Duodenal mucosa (tissue), 2 donors: ENCODE results near the gene HOXD10.

Experiments
- H3K27ac ChIP-seq: one replicate; pipeline ENCODE4 v1.7.0; 2013; ENCODE audit warnings: low read depth, low read length
- H3K27me3 ChIP-seq, 2 donors: one replicate each; pipeline ENCODE4 v1.7.0; 2013; ENCODE audit warnings: low read length in 2 of 2, control low read depth in 1 of 2; ENCODE audit not compliant: insufficient read depth in 2 of 2, control insufficient read depth in 1 of 2
- H3K36me3 ChIP-seq, 2 donors: one replicate each; pipeline ENCODE4 v1.7.0; 2013; ENCODE audit warnings: low read length in 2 of 2, control low read depth in 1 of 2; ENCODE audit not compliant: insufficient read depth in 2 of 2, control insufficient read depth in 1 of 2
- H3K4me1 ChIP-seq, 2 donors: one replicate each; pipeline ENCODE4 v1.7.0; 2013; ENCODE audit warnings: low read length in 2 of 2, control low read depth in 1 of 2; ENCODE audit not compliant: insufficient read depth in 2 of 2, control insufficient read depth in 1 of 2
- H3K4me3 ChIP-seq, 2 donors: one replicate each; pipeline ENCODE4 v1.7.0; 2013; ENCODE audit warnings: low read length in 2 of 2, low read depth in 1 of 2
- H3K9ac ChIP-seq, 2 donors: one replicate each; pipeline ENCODE4 v1.7.0; 2013; ENCODE audit warnings: low read length in 2 of 2, low read depth in 1 of 2
- H3K9me3 ChIP-seq, 2 donors: one replicate each; pipeline ENCODE4 v1.7.0; 2013; ENCODE audit warnings: low read length in 2 of 2, control low read depth in 1 of 2; ENCODE audit not compliant: control insufficient read depth in 1 of 2

The HOXD10 gene

GRCh38 chr2:176147210-176147799, 30.7 kb downstream of the HOXD10 start:
- H3K9me3 ChIP-seq: no peaks in the 10 kb centered on the region
- no peak overlapping the region for H3K27ac ChIP-seq
- H3K4me3 ChIP-seq: no peak overlapping the region
- H3K4me1 ChIP-seq: no peaks in the 10 kb centered on the region
- no peaks in the 10 kb centered on the region for H3K36me3 ChIP-seq
- H3K9ac ChIP-seq: no peak overlapping the region
- peaks cover 76 to 94% of the 10 kb centered on the region in 2 donors for H3K27me3 ChIP-seq

GRCh38 chr2:176147800-176148496, 31.4 kb downstream of the HOXD10 start:
- Histone ChIP-seq H3K9me3 (no peaks in the 10 kb centered on the region), H3K27ac (no peak overlapping the region), H3K4me3 (no peak overlapping the region), H3K27me3 (peaks cover 77 to 94% of the 10 kb centered on the region in 2 donors), H3K36me3 (no peaks in the 10 kb centered on the region), H3K9ac (no peak overlapping the region), H3K4me1 (no peaks in the 10 kb centered on the region)

GRCh38 chr2:176148751-176149421, 32.3 kb downstream of the HOXD10 start:
- H3K36me3 ChIP-seq: no peaks in the 10 kb centered on the region
- H3K4me3 ChIP-seq: no peak overlapping the region
- H3K4me1 ChIP-seq: no peaks in the 10 kb centered on the region
- H3K9me3 ChIP-seq: no peaks in the 10 kb centered on the region
- H3K27me3 ChIP-seq: peaks cover 75 to 94% of the 10 kb centered on the region in 2 donors
- no peak overlapping the region for H3K27ac ChIP-seq
- H3K9ac ChIP-seq: no peak overlapping the region

GRCh38 chr2:176149481-176149938, 32.9 kb downstream of the HOXD10 start:
- H3K9ac ChIP-seq: no peak overlapping the region
- no peaks in the 10 kb centered on the region for H3K9me3 ChIP-seq
- no peak overlapping the region for H3K4me3 ChIP-seq
- no peaks in the 10 kb centered on the region for H3K4me1 ChIP-seq
- no peaks in the 10 kb centered on the region for H3K36me3 ChIP-seq
- H3K27ac ChIP-seq: no peak overlapping the region
- H3K27me3 ChIP-seq: peaks cover 80 to 98% of the 10 kb centered on the region in 2 donors

- H3K27ac ChIP-seq: no peak overlapping the region
- H3K4me1 ChIP-seq: no peaks in the 10 kb centered on the region
- H3K36me3 ChIP-seq: no peaks in the 10 kb centered on the region
- H3K4me3 ChIP-seq: no peak overlapping the region
- H3K9me3 ChIP-seq: no peaks in the 10 kb centered on the region
- peaks cover 81 to 98% of the 10 kb centered on the region in 2 donors for H3K27me3 ChIP-seq
- no peak overlapping the region for H3K9ac ChIP-seq
Measured at GRCh38 chr2:176149939-176150583, 33.5 kb downstream of the HOXD10 start.

- Histone ChIP-seq H3K27ac (no peak overlapping the region), H3K27me3 (peaks cover 81 to 97% of the 10 kb centered on the region in 2 donors), H3K4me1 (no peaks in the 10 kb centered on the region), H3K4me3 (no peak overlapping the region), H3K9ac (no peak overlapping the region), H3K9me3 (no peaks in the 10 kb centered on the region), H3K36me3 (no peaks in the 10 kb centered on the region)
Measured at GRCh38 chr2:176150584-176151441, 34.2 kb downstream of the HOXD10 start.

GRCh38 chr2:176151442-176152287, 35.1 kb downstream of the HOXD10 start, which contains the start of gene HOXD4:
TSS of gene HOXD4 (plus strand) at chr2:176151550. CDS start at chr2:176151634, 84 bp downstream.
- Histone ChIP-seq H3K9ac (no peak within 1 kb of the TSS), H3K36me3 (no peaks in the 10 kb centered on the region), H3K27ac (peak within 1 kb of the TSS; percentile 20)

GRCh38 chr2:176152350-176153181, 36.0 kb downstream of the HOXD10 start:
- no peak overlapping the region for H3K4me3 ChIP-seq
- no peaks in the 10 kb centered on the region for H3K4me1 ChIP-seq
- no peak overlapping the region for H3K9ac ChIP-seq
- H3K27me3 ChIP-seq: peaks cover 87 to 94% of the 10 kb centered on the region in 2 donors
- no peaks in the 10 kb centered on the region for H3K36me3 ChIP-seq
- no peaks in the 10 kb centered on the region for H3K9me3 ChIP-seq
- peak overlapping the region; percentile 20 for H3K27ac ChIP-seq

More at GRCh38 chr2:176151442-176152287, 35.1 kb downstream of the HOXD10 start, which contains the start of gene HOXD4:
- no peaks in the 10 kb centered on the region for H3K9me3 ChIP-seq
- peaks cover 83 to 96% of the 10 kb centered on the region in 2 donors for H3K27me3 ChIP-seq
- no peaks in the 10 kb centered on the region for H3K4me1 ChIP-seq
- no peak within 1 kb of the TSS for H3K4me3 ChIP-seq
